Raji (cell line): ENCODE measurements around the gene SCAPER.

ENCODE experiments used
- POLR2A ChIP-seq: IDR thresholded peaks from 2 replicates; pipeline ENCODE4 v1.6.1; 2011; ENCODE audit warnings: low read depth, low read length, control low read depth; ENCODE audit not compliant: insufficient read depth

The SCAPER gene

GRCh38 chr15:76358453-76358852 is 546.7 kb downstream of the SCAPER start:
- TF ChIP-seq POLR2A: no peak

GRCh38 chr15:76354823-76355440 is 550.2 kb downstream of the SCAPER start:
- no peak for TF ChIP-seq POLR2A

GRCh38 chr15:76353903-76354302 is 551.2 kb downstream of the SCAPER start:
- no peak for TF ChIP-seq POLR2A

GRCh38 chr15:76353023-76353577 is 552.0 kb downstream of the SCAPER start:
- TF ChIP-seq POLR2A: no peak

- TF ChIP-seq POLR2A: no peak
Observed at GRCh38 chr15:76349301-76350070, 555.7 kb downstream of the SCAPER start.

GRCh38 chr15:76347482-76348055 is 557.6 kb downstream of the SCAPER start:
- no peak for TF ChIP-seq POLR2A

- no peak for TF ChIP-seq POLR2A
Observed at GRCh38 chr15:76346669-76347481, 558.3 kb downstream of the SCAPER start.

- TF ChIP-seq POLR2A: no peak
Observed at GRCh38 chr15:76345880-76346668, 559.1 kb downstream of the SCAPER start.

GRCh38 chr15:76345583-76345879 is 559.6 kb downstream of the SCAPER start:
- no peak for TF ChIP-seq POLR2A

- no peak for TF ChIP-seq POLR2A
Observed at GRCh38 chr15:76344893-76345582, 560.1 kb downstream of the SCAPER start.

- no peak for TF ChIP-seq POLR2A
Observed at GRCh38 chr15:76343313-76343996, 561.7 kb downstream of the SCAPER start.

GRCh38 chr15:76342382-76343201 is 562.5 kb downstream of the SCAPER start:
- no peak for TF ChIP-seq POLR2A

- TF ChIP-seq POLR2A: no peak
Observed at GRCh38 chr15:76342058-76342381, 563.1 kb downstream of the SCAPER start.
